Tibial nerve (tissue), 4 donors: ENCODE data around the gene VCAN. TPM values are rescaled to one million over a fixed set of nuclear protein-coding genes. Genes with fewer than 3 reads are reported as not detected.

Experiments
- DNase-seq, 2 donors: peaks; one replicate each; pipeline ENCODE4 v3.0.0-alpha.2; 2019; ENCODE audit warnings: low spot score in 2 of 2
- H3K27ac ChIP-seq, 4 donors: fragments of 200-600 bp; sonication (generic) in 3 of 4; one replicate each; pipeline ENCODE4 v1.5.1; 2017 to 2019; ENCODE audit warnings: mild to moderate bottlenecking in 1 of 4
- H3K27me3 ChIP-seq, 2 donors: fragments of 200-600 bp; sonication (generic) in 1 of 2; one replicate each; pipeline versions ENCODE4 v1.5.1 to v1.6.0; 2017 to 2019
- H3K36me3 ChIP-seq, 3 donors: fragments of 200-600 bp; sonication (generic); one replicate each; pipeline ENCODE4 v1.5.1; 2018 to 2019
- H3K4me1 ChIP-seq, 4 donors: fragments of 200-600 bp; sonication (generic) in 3 of 4; one replicate each; pipeline ENCODE4 v1.5.1; 2017 to 2019
- H3K4me3 ChIP-seq, 4 donors: fragments of 200-600 bp; sonication (generic) in 3 of 4; one replicate each; pipeline ENCODE4 v1.5.1; 2017 to 2019; ENCODE audit warnings: mild to moderate bottlenecking in 1 of 4, moderate library complexity in 1 of 4
- H3K9me3 ChIP-seq, 4 donors: fragments of 200-600 bp; sonication (generic) in 3 of 4; one replicate each; pipeline ENCODE4 v1.5.1; 2017 to 2019
- EP300 ChIP-seq, 2 donors: sonication (generic); formaldehyde crosslinking; IDR thresholded peaks; one replicate each; pipeline ENCODE4 v1.6.1; 2017; ENCODE audit warnings: antibody characterized with exemption in 2 of 2, mild to moderate bottlenecking in 1 of 2
- POLR2A ChIP-seq, 2 donors: fragments of 450-650 bp; IDR thresholded peaks; one replicate each; pipeline ENCODE4 v1.6.1; 2017; ENCODE audit warnings: antibody characterized with exemption in 2 of 2, mild to moderate bottlenecking in 2 of 2, moderate library complexity in 2 of 2
- WGBS, 2 donors: methylation state at CpG; one replicate each; pipeline ENCODE4 v1.1.5; 2018; 5-methylcytosine and 5-hydroxymethylcytosine counted together
- total RNA-seq, 4 donors: library from RNA; depleted of rRNA; stranded (reverse); fragments of >200 nt; gene quantifications; one replicate each; pipeline ENCODE4 v1.1.0, GENCODE V29; 2016
- TF ChIP-seq, protein P1 (sequence below), 5 experiments: fragments of 200-600 bp in 3 of 5; fragments of 450-650 bp in 2 of 5; sonication (generic) in 3 of 5; IDR thresholded peaks; one replicate each; pipeline ENCODE4 v1.5.1; 2016 to 2019; ENCODE audit warnings: antibody characterized with exemption in 5 of 5, mild to moderate bottlenecking in 3 of 5, moderate library complexity in 2 of 5

The VCAN gene
- total RNA-seq, 4 donors from 2014 or later = 45.7 to 145 (median 65.4) TPM

GRCh38 chr5:83447533-83447932 is 24.0 kb upstream of the VCAN start:
- H3K27ac ChIP-seq = no peak overlapping the region

GRCh38 chr5:83450183-83450966 is 21.2 kb upstream of the VCAN start:
- H3K4me1 ChIP-seq = peaks cover 0 to 7% (median 0%) of the 10 kb centered on the region in 4 donors
- TF ChIP-seq POLR2A (IDR thresholded peaks at IDR 0.05) (no peak), EP300 (IDR thresholded peaks at IDR 0.05) (no peak)
- TF ChIP-seq, protein P1, sequence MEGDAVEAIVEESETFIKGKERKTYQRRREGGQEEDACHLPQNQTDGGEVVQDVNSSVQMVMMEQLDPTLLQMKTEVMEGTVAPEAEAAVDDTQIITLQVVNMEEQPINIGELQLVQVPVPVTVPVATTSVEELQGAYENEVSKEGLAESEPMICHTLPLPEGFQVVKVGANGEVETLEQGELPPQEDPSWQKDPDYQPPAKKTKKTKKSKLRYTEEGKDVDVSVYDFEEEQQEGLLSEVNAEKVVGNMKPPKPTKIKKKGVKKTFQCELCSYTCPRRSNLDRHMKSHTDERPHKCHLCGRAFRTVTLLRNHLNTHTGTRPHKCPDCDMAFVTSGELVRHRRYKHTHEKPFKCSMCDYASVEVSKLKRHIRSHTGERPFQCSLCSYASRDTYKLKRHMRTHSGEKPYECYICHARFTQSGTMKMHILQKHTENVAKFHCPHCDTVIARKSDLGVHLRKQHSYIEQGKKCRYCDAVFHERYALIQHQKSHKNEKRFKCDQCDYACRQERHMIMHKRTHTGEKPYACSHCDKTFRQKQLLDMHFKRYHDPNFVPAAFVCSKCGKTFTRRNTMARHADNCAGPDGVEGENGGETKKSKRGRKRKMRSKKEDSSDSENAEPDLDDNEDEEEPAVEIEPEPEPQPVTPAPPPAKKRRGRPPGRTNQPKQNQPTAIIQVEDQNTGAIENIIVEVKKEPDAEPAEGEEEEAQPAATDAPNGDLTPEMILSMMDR (IDR thresholded peaks at IDR 0.05) = no peak
- H3K4me3 ChIP-seq = no peak overlapping the region
- WGBS, 2 donors = 58 to 77% methylated on average over 4 of the region's 4 CpGs
- no peak overlapping the region for H3K27ac ChIP-seq
- DNase-seq = no peak
- H3K36me3 ChIP-seq = no peaks in the 10 kb centered on the region
- H3K9me3 ChIP-seq = peaks cover 0 to 21% (median 3%) of the 10 kb centered on the region in 4 donors
- no peaks in the 10 kb centered on the region for H3K27me3 ChIP-seq

More at GRCh38 chr5:83447533-83447932, 24.0 kb upstream of the VCAN start:
- Histone ChIP-seq H3K36me3 (no peaks in the 10 kb centered on the region), H3K9me3 (no peaks in the 10 kb centered on the region), H3K4me3 (no peak overlapping the region), H3K4me1 (peaks cover 0 to 7% (median 0%) of the 10 kb centered on the region in 4 donors), H3K27me3 (no peaks in the 10 kb centered on the region)
- DNase-seq = no peak
- WGBS, 2 donors = 96 to 100% methylated on average over 1 of the region's 1 CpG
- TF ChIP-seq EP300 (IDR thresholded peaks at IDR 0.05) (no peak), POLR2A (IDR thresholded peaks at IDR 0.05) (no peak)
- TF ChIP-seq, protein P1 (IDR thresholded peaks at IDR 0.05) = no peak

GRCh38 chr5:83450967-83451248 is 20.6 kb upstream of the VCAN start:
- Histone ChIP-seq H3K36me3 (no peaks in the 10 kb centered on the region), H3K27me3 (no peaks in the 10 kb centered on the region), H3K4me3 (no peak overlapping the region), H3K9me3 (peaks cover 0 to 27% (median 3%) of the 10 kb centered on the region in 4 donors), H3K27ac (no peak overlapping the region), H3K4me1 (peaks cover 0 to 4% (median 0%) of the 10 kb centered on the region in 4 donors)
- no peak for DNase-seq
- no peak for TF ChIP-seq EP300 (IDR thresholded peaks at IDR 0.05)
- TF ChIP-seq POLR2A (IDR thresholded peaks at IDR 0.05) = no peak
- TF ChIP-seq, protein P1 (IDR thresholded peaks at IDR 0.05) = no peak

DNA sequence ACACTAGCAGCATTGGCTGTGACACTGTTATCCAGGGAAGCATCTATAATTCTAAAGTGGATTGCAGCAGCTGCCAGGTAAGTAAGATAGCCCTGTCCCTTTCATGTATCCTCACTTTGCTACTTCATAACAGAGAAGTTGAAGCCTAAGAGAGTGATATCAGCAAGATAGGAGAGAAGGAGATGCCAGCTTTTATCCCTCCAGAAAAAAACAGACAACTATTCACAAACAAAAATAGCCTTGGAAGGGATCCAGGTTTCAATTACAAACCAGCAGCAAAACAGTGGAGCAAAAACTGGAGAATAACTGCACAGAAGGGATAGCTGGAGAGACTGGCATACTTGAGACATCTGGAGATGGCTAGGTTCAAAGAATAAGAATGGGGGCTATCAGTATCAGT is 19.6 kb upstream of the VCAN start:
- Histone ChIP-seq H3K4me3 (no peak overlapping the region), H3K36me3 (no peaks in the 10 kb centered on the region), H3K27me3 (no peaks in the 10 kb centered on the region), H3K4me1 (no peaks in the 10 kb centered on the region), H3K27ac (no peak overlapping the region), H3K9me3 (peaks cover 0 to 35% (median 3%) of the 10 kb centered on the region in 4 donors)
- TF ChIP-seq POLR2A (IDR thresholded peaks at IDR 0.05) (no peak), EP300 (IDR thresholded peaks at IDR 0.05) (no peak)
- TF ChIP-seq, protein P1 (IDR thresholded peaks at IDR 0.05) = no peak
- no peak for DNase-seq

GRCh38 chr5:83453937-83454336 is 17.6 kb upstream of the VCAN start:
- Histone ChIP-seq H3K36me3 (no peaks in the 10 kb centered on the region), H3K4me3 (no peak overlapping the region), H3K9me3 (peaks cover 0 to 39% (median 3%) of the 10 kb centered on the region in 4 donors), H3K27ac (no peak overlapping the region), H3K27me3 (no peaks in the 10 kb centered on the region), H3K4me1 (no peaks in the 10 kb centered on the region)
- DNase-seq = no peak
- 83 to 84% methylated on average over 1 of the region's 1 CpG for WGBS, 2 donors
- TF ChIP-seq, protein P1 (IDR thresholded peaks at IDR 0.05) = no peak
- TF ChIP-seq POLR2A (IDR thresholded peaks at IDR 0.05) (no peak), EP300 (IDR thresholded peaks at IDR 0.05) (no peak)
